CD4-positive, alpha-beta T cell (primary cell): ENCODE results near the gene CADM1. TPM values are rescaled to one million over a fixed set of nuclear protein-coding genes. Genes with fewer than 3 reads are reported as not detected.

Experiments
- ATAC-seq: fragments of 200-7000 bp; cut with Tn5 transposase; one replicate; pipeline ENCODE4 v1.10.0; 2022; ENCODE audit warnings: mild to moderate bottlenecking; ENCODE audit not compliant: poor library complexity
- CTCF ChIA-PET: fragments of 350-600 bp; sonication (Branson Sonifier 250); formaldehyde crosslinking; loops from one replicate; lab custom pipeline; 2021; ENCODE audit warnings: antibody characterized with exemption, inconsistent platforms; lab: Charles Lee
- POLR2A ChIA-PET: fragments of 350-600 bp; sonication (Branson Sonifier 250); formaldehyde crosslinking; loops from one replicate; lab custom pipeline; 2021; ENCODE audit warnings: antibody characterized with exemption, inconsistent platforms; lab: Charles Lee
- DNase-seq, 14 experiments: peaks; one replicate each; pipeline ENCODE4 v3.0.0-alpha.2; 2013 to 2020; ENCODE audit warnings: mixed read lengths in 2 of 14
- H3K27ac ChIP-seq, 2 donors: one replicate each; pipeline versions ENCODE4 v1.5.1 to v1.7.0; 2013; ENCODE audit warnings: low read length in 2 of 2, low read depth in 1 of 2, mild to moderate bottlenecking in 1 of 2
- H3K27me3 ChIP-seq, 2 experiments: 1 replicate in 1 of 2; 2 replicates in 1 of 2; pipeline versions ENCODE4 v1.6.1 to v1.7.0; 2013; ENCODE audit warnings: low read length in 2 of 2, control low read depth in 1 of 2, mild to moderate bottlenecking in 1 of 2, moderate library complexity in 1 of 2; ENCODE audit not compliant: insufficient read depth in 2 of 2, control insufficient read depth in 1 of 2
- H3K36me3 ChIP-seq: one replicate; pipeline ENCODE4 v1.6.1; 2013; ENCODE audit warnings: low read length, control low read depth; ENCODE audit not compliant: insufficient read depth
- H3K4me1 ChIP-seq: one replicate; pipeline ENCODE4 v1.6.1; 2013; ENCODE audit warnings: low read length, control low read depth; ENCODE audit not compliant: insufficient read depth
- H3K4me3 ChIP-seq: one replicate; pipeline ENCODE4 v1.5.1; 2013; ENCODE audit warnings: mild to moderate bottlenecking, low read length, moderate library complexity
- H3K9me3 ChIP-seq, 2 experiments: 1 replicate in 1 of 2; 2 replicates in 1 of 2; pipeline versions ENCODE4 v1.6.1 to v1.7.0; 2013; ENCODE audit warnings: low read length in 2 of 2, mild to moderate bottlenecking in 2 of 2, control low read depth in 1 of 2, moderate library complexity in 1 of 2; ENCODE audit not compliant: control insufficient read depth in 1 of 2, insufficient read depth in 1 of 2
- H3K27ac Mint-ChIP-seq: one replicate; pipeline ENCODE4 v1.8.0; 2020; ENCODE audit warnings: mixed read lengths
- H3K27me3 Mint-ChIP-seq: one replicate; pipeline ENCODE4 v1.8.0; 2021; ENCODE audit warnings: mixed read lengths
- H3K36me3 Mint-ChIP-seq: one replicate; pipeline ENCODE4 v1.8.0; 2021; ENCODE audit warnings: low read depth, mixed read lengths
- H3K4me1 Mint-ChIP-seq: one replicate; pipeline ENCODE4 v1.8.0; 2021; ENCODE audit warnings: low read depth, mixed read lengths
- H3K4me3 Mint-ChIP-seq: one replicate; pipeline ENCODE4 v1.8.0; 2020; ENCODE audit warnings: mild to moderate bottlenecking, mixed read lengths
- H3K9me3 Mint-ChIP-seq: one replicate; pipeline ENCODE4 v1.8.0; 2020; ENCODE audit warnings: mixed read lengths
- intact Hi-C, 2 experiments: fragments of 100-400 bp; cut with DNase I in 1 of 2; cut with micrococcal nuclease in 1 of 2; formaldehyde crosslinking; loops; one replicate each; pipeline versions ENCODE4 v1.15.1 to v1.9.0; 2023 to 2025; cut with DNase I, micrococcal nuclease
- total RNA-seq, 174 experiments: library from RNA in 2 of 174; stranded (reverse) in 2 of 174; gene quantifications; one replicate each; pipeline ENCODE4 v1.2.3 and lab custom pipeline; 2021 to 2026
- TF ChIP-seq, protein P1 (sequence below): fragments of 200-600 bp; IDR thresholded peaks from one replicate; pipeline ENCODE4 v1.8.0; 2022; ENCODE audit warnings: antibody characterized with exemption, mild to moderate bottlenecking

Gene CADM1
- total RNA-seq, 2 experiments from 2014 or later, result 1.1 to 1.4 TPM

DNA sequence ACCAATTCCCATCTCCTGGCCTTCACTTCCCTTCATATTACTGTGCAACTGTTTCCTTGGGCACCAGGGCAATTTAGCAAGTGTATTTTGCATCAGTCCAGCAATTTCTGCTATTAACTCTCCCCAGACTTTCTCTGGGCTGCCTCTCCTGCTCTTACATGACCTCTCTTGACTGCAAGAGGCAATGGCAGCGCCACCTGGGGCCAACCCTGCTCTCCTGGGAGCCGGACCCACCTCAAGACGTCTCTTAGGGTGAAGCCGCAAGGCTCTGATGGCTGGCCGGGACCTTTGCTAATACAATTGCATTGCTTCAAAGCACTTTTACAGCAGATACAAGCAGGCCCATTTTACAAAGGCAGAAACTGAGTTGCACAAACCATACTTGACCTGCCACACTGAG, 360.2 kb downstream of the CADM1 start:
- intact Hi-C loops, result no loop called here
- CTCF ChIA-PET, result no interaction called here
- H3K27ac Mint-ChIP-seq, result no peak overlapping the region
- TF ChIP-seq, protein P1, sequence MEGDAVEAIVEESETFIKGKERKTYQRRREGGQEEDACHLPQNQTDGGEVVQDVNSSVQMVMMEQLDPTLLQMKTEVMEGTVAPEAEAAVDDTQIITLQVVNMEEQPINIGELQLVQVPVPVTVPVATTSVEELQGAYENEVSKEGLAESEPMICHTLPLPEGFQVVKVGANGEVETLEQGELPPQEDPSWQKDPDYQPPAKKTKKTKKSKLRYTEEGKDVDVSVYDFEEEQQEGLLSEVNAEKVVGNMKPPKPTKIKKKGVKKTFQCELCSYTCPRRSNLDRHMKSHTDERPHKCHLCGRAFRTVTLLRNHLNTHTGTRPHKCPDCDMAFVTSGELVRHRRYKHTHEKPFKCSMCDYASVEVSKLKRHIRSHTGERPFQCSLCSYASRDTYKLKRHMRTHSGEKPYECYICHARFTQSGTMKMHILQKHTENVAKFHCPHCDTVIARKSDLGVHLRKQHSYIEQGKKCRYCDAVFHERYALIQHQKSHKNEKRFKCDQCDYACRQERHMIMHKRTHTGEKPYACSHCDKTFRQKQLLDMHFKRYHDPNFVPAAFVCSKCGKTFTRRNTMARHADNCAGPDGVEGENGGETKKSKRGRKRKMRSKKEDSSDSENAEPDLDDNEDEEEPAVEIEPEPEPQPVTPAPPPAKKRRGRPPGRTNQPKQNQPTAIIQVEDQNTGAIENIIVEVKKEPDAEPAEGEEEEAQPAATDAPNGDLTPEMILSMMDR, result no peak
- H3K36me3 Mint-ChIP-seq, result no peaks in the 10 kb centered on the region
- H3K9me3 Mint-ChIP-seq, result peaks cover 2% of the 10 kb centered on the region
- no peaks in the 10 kb centered on the region for H3K4me1 Mint-ChIP-seq
- H3K27me3 ChIP-seq, result no peaks in the 10 kb centered on the region
- no peaks in the 10 kb centered on the region for H3K4me1 ChIP-seq
- no peak overlapping the region for H3K4me3 ChIP-seq
- H3K36me3 ChIP-seq, result no peaks in the 10 kb centered on the region
- no peak overlapping the region for H3K4me3 Mint-ChIP-seq
- ATAC-seq (no peak), DNase-seq (no peak)
- H3K27me3 Mint-ChIP-seq, result peaks cover 4% of the 10 kb centered on the region
- POLR2A ChIA-PET, result no interaction called here
- H3K27ac ChIP-seq, result no peak overlapping the region
- peaks cover 0 to 17% of the 10 kb centered on the region in 2 experiments for H3K9me3 ChIP-seq

DNA sequence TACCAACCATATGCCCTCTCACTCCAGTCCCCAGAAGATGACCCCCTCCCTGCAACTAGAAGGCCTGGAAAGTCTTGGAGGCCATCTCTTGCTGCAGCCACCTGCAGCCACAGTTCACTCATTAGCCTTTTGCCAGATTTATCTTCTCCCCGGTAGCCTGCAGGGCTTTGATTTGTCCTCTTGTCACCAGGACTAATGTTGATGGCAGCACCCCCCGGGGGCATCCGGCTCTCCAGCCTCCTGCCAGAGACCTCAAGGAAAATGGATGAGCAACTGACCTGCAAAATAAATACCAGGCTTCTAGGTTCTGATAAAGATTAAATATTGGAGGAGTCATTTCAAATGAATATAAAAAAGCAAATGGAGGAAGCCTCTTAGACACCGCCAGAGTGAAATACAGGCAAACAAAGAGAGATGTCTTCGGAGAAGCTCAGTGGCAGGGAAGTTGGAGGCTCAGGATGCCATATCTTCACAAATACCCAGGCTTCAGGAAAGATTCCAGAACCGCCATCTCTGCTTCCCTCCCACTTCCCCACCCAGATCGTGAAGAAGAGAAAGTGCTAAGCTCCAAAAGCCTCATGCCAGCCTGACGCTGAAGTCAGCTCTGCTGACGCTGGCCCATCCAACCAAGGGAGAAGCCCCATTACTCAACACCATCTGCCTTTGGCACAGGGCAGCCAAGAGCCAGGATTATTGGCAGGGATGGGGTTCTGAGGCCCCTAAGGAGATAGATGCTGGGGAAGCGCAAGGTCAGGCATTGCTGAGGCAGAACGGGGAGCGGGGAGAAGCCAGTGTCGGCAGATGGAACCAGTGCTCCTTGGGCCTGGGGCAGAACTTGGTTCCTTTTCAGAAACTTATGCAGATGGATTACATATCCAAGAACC, 362.7 kb downstream of the CADM1 start:
- H3K27ac Mint-ChIP-seq, result no peak overlapping the region

DNA sequence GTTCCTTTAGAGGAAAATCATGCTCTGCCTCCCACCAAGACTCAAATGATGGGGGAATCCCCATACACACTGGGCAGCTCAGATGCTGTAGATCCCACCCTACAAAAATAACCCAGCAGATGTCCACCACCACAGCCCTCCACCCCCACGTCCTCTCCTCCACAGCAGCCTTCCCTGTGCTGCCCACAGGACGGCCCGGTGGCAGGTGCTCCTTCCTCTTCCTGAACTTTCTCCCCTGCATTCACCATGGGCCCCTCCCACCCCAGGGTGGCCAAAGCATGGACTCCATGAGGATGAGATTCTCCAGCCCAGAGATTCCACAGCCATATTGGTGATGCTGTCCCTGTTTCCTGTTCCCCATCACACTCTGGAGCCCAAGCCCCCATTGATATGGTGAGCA, 368.3 kb downstream of the CADM1 start:
- no peak overlapping the region for H3K27ac Mint-ChIP-seq
- ChIA-PET CTCF (no interaction called here), POLR2A (no interaction called here)
- no peak overlapping the region for H3K4me3 ChIP-seq
- ATAC-seq (no peak), DNase-seq (no peak)
- H3K27me3 ChIP-seq, result no peaks in the 10 kb centered on the region
- H3K36me3 ChIP-seq, result no peaks in the 10 kb centered on the region
- TF ChIP-seq, protein P1, result no peak
- no peaks in the 10 kb centered on the region for H3K36me3 Mint-ChIP-seq
- H3K4me3 Mint-ChIP-seq, result no peak overlapping the region
- no peaks in the 10 kb centered on the region for H3K4me1 ChIP-seq
- H3K27ac ChIP-seq, result no peak overlapping the region
- no peaks in the 10 kb centered on the region for H3K4me1 Mint-ChIP-seq
- intact Hi-C loops, result no loop called here
- no peaks in the 10 kb centered on the region for H3K9me3 Mint-ChIP-seq
- H3K27me3 Mint-ChIP-seq, result no peaks in the 10 kb centered on the region
- no peaks in the 10 kb centered on the region for H3K9me3 ChIP-seq

More for the DNA sequence above, 362.7 kb downstream of the CADM1 start:
- no peaks in the 10 kb centered on the region for H3K27me3 ChIP-seq
- ChIA-PET CTCF (no interaction called here), POLR2A (no interaction called here)
- no peak overlapping the region for H3K27ac ChIP-seq
- Mint-ChIP-seq H3K9me3 (no peaks in the 10 kb centered on the region), H3K4me3 (no peak overlapping the region), H3K4me1 (no peaks in the 10 kb centered on the region), H3K36me3 (no peaks in the 10 kb centered on the region), H3K27me3 (peaks cover 4% of the 10 kb centered on the region)
- intact Hi-C loops, result no loop called here
- no peaks in the 10 kb centered on the region for H3K36me3 ChIP-seq
- TF ChIP-seq, protein P1, result no peak
- no peak for DNase-seq
- no peaks in the 10 kb centered on the region for H3K4me1 ChIP-seq
- H3K4me3 ChIP-seq, result no peak overlapping the region
- H3K9me3 ChIP-seq, result peaks cover 0 to 10% of the 10 kb centered on the region in 2 experiments
- no peak for ATAC-seq
